HG02938 (cell line): Measurements from ENCODE around the gene DNAH10.

Experiments
- ATAC-seq: cut with Tn5 transposase; IDR thresholded peaks from one replicate; pipeline ENCODE4 v1.9.1; 2021; ENCODE audit warnings: mild to moderate bottlenecking, moderate library complexity; ENCODE audit not compliant: unreplicated experiment

Gene DNAH10

GRCh38 chr12:123834845-123835244, 72.7 kb downstream of the DNAH10 start:
- no peak for ATAC-seq

GRCh38 chr12:123836292-123836691, 74.2 kb downstream of the DNAH10 start:
- no peak for ATAC-seq

GRCh38 chr12:123839826-123840225, 77.7 kb downstream of the DNAH10 start:
- ATAC-seq = no peak

GRCh38 chr12:123840765-123841425, 78.8 kb downstream of the DNAH10 start:
- no peak for ATAC-seq

- no peak for ATAC-seq
These were observed 82.0 kb downstream of the DNAH10 start for GRCh38 chr12:123843912-123844748.

GRCh38 chr12:123845881-123846280, 83.8 kb downstream of the DNAH10 start:
- no peak for ATAC-seq

- ATAC-seq = no peak
These were observed 84.2 kb downstream of the DNAH10 start for GRCh38 chr12:123846340-123846739.

- ATAC-seq = no peak
These were observed 84.9 kb downstream of the DNAH10 start for GRCh38 chr12:123847019-123847418.

- no peak for ATAC-seq
These were observed 85.8 kb downstream of the DNAH10 start for GRCh38 chr12:123847876-123848275.

- ATAC-seq = no peak
These were observed 87.4 kb downstream of the DNAH10 start for GRCh38 chr12:123849517-123849916.

- no peak for ATAC-seq
These were observed 88.4 kb downstream of the DNAH10 start for GRCh38 chr12:123850246-123851134.

GRCh38 chr12:123853396-123854070, 91.4 kb downstream of the DNAH10 start:
- ATAC-seq = no peak

GRCh38 chr12:123854232-123854631, 92.1 kb downstream of the DNAH10 start:
- ATAC-seq = no peak

- no peak for ATAC-seq
These were observed 92.8 kb downstream of the DNAH10 start for GRCh38 chr12:123854918-123855317.

GRCh38 chr12:123856681-123857080, 94.6 kb downstream of the DNAH10 start:
- no peak for ATAC-seq

- no peak for ATAC-seq
These were observed 96.1 kb downstream of the DNAH10 start for GRCh38 chr12:123858176-123858575.

- no peak for ATAC-seq
These were observed 96.9 kb downstream of the DNAH10 start for GRCh38 chr12:123859035-123859434.

GRCh38 chr12:123860377-123860776, 98.3 kb downstream of the DNAH10 start:
- no peak for ATAC-seq

- no peak for ATAC-seq
These were observed 99.3 kb downstream of the DNAH10 start for GRCh38 chr12:123861392-123861791.

GRCh38 chr12:123867141-123867540, 105.0 kb downstream of the DNAH10 start:
- no peak for ATAC-seq

GRCh38 chr12:123868791-123869190, 106.7 kb downstream of the DNAH10 start:
- no peak for ATAC-seq
